HFF-Myc (cell line): ENCODE measurements around the gene APRT.

Experiments
- DNase-seq: peaks from one replicate; pipeline ENCODE4 v3.0.0-alpha.2; 2011; ENCODE audit warnings: low read depth; ENCODE audit errors: extremely low read depth
- H3K4me3 ChIP-seq: replicated peaks from 2 replicates; pipeline ENCODE4 v1.5.1; 2011; ENCODE audit warnings: low read depth, mild to moderate bottlenecking, control low read depth, low read length
- TF ChIP-seq, protein P1 (sequence below): IDR thresholded peaks from 2 replicates; pipeline ENCODE4 v1.5.1; 2012; ENCODE audit warnings: mild to moderate bottlenecking, low read depth, low read length, control low read depth; ENCODE audit errors: missing control alignments

Gene APRT

DNA sequence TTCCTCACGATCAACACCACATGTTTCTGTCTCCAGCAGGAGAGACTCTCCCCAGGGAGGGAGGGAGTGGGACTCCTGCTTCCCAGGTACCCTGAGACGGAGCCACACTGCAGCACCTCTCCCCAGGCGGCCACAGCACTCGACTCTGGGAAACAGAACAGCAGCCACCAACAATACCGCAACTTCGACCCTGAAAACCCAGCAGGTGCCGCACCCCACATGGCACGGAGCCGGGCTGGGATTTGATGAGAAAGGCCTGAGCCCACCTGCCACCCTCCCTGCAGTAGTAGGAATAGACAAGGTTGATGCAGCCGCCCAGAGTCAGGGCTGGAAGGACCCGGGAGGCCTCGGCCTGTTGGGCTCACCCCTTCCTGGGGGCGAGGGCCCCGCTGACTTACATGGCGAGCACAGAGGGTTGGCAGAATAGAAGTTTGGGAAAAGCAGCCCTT is 30.6 kb upstream of the APRT start:
- TF ChIP-seq, protein P1, sequence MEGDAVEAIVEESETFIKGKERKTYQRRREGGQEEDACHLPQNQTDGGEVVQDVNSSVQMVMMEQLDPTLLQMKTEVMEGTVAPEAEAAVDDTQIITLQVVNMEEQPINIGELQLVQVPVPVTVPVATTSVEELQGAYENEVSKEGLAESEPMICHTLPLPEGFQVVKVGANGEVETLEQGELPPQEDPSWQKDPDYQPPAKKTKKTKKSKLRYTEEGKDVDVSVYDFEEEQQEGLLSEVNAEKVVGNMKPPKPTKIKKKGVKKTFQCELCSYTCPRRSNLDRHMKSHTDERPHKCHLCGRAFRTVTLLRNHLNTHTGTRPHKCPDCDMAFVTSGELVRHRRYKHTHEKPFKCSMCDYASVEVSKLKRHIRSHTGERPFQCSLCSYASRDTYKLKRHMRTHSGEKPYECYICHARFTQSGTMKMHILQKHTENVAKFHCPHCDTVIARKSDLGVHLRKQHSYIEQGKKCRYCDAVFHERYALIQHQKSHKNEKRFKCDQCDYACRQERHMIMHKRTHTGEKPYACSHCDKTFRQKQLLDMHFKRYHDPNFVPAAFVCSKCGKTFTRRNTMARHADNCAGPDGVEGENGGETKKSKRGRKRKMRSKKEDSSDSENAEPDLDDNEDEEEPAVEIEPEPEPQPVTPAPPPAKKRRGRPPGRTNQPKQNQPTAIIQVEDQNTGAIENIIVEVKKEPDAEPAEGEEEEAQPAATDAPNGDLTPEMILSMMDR: no peak
- no peak overlapping the region for H3K4me3 ChIP-seq
- DNase-seq: no peak

DNA sequence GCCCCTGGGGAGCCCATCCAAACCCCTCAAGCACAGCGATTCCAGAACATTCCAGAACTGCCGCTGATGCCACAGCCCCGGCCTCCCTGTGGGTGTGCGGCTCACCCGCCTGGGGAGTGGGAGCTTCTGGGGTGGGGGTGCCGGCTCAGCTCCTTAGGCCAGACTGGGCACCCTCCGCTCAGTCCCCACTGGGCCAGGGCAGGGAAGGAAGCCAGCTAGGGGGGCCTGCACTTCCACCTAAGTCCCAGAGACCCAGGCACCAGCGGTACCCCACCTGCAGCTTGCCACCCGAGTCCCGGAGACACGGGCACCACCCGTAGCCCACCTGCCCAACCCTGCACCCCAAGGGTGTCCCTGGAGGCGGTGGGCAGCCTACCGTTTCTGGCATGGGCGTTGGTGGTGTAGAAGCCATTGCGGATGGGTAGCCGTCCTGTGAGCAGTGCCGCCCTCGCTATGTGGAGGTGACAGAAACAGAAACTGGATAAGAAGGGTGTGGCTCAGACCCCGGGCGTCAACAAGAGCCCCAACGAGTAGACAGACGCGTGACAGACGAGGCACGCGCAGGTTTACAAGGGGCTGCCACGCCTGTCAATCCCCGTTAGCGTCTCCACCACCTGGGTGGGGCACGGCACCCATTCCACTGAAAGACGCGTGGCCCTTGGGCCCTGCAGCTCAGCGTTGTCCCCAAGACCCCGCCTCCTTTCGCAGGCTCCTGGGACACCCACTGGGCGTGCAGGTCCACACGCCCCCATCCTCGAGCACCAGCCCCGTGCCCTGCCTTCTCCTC is 30.0 kb upstream of the APRT start:
- TF ChIP-seq, protein P1: no peak
- H3K4me3 ChIP-seq: no peak overlapping the region
- no peak for DNase-seq

DNA sequence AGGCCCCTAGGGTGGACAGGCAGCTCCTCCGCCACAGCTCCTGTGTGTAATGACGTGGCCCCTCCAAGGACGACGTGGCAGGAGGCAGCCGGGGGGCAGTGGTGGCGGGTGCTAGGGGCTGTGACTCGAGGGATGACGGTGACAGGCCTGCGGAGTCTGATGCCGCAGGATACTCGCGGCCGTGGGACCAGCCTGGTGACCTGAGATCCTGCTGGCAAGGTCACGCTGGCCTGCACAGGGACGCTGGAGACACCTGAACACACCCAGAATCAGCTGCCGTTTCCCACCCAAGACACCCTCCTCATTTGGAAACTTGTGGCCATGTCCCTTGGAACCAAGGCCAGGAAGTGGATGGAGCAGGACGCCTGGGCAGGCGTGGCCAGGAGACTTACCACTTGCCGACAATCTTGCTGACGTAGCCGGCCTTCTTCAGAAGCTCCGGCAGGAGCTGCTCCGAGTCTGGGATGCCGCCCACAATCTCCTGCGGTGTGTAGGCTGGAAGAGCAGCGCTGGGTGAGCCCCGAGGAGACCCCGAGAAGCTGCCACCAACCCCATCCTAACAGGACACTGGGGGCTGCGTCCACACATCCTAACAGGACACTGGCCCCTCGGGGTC is 29.0 kb upstream of the APRT start:
- TF ChIP-seq, protein P1: no peak
- H3K4me3 ChIP-seq: no peak overlapping the region
- DNase-seq: no peak

DNA sequence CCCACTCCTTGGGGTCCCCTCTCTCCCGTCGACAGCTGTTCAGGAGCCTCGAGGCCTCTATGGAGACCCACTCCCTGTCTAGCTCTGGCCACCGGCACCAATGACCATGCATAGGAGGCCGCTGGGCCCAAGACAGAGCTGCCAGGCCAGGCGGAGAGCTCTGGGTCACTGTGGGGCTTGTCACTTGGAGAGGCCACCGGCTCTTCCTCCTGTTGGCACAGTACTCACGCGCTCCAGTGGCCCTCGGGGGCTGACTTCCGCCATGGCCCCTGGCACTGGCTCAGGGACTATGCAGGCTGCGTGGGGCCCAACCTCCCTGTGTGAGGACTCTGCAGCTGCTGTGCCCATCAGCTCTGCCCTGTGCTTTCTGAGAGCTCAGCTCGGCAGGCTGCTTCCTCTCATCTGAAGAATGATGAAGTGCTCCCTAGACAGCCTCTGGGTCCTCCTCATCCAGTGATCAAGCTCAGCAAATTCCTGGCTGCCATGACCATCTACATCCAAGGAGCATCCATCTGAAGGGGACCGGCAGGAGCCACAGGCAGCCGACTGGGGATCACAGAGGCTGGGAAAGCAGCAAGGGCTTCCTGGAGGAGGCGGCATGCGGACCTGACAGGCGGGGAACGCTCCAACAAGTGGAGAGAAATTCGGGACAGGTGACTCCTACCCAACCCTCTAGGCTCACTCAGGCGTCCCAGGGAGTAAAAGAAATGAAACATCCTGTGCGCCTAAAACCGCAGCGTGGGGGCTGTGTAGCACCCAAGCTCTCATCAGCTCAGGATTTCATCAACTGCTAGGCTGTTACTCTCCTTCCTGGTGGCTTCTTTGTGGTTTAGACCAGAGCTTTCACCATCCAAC is 28.2 kb upstream of the APRT start:
- no peak for DNase-seq
- H3K4me3 ChIP-seq: no peak overlapping the region
- TF ChIP-seq, protein P1: no peak

DNA sequence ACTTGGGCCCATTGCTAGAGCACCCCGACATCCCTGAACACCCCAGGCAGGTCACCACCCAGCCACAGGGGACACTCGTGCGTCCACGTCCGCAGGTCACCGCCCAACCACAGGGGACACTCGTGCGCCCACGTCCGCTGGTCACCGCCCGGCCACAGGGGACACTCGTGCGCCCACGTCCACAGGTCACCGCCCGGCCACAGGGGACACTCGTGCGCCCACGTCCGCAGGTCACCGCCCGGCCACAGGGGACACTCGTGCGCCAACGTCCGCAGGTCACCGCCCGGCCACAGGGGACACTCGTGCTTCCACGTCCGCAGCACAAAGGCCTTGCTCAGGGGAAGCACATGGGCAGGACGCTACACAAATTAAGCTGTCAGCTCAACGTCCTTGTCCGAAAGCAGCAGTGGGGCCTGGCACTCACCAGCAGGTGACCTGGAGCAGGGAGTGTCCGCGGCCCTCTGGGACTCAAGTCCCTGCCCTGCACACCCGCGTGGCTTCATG is 27.4 kb upstream of the APRT start:
- no peak overlapping the region for H3K4me3 ChIP-seq
- no peak for DNase-seq
- TF ChIP-seq, protein P1: no peak

DNA sequence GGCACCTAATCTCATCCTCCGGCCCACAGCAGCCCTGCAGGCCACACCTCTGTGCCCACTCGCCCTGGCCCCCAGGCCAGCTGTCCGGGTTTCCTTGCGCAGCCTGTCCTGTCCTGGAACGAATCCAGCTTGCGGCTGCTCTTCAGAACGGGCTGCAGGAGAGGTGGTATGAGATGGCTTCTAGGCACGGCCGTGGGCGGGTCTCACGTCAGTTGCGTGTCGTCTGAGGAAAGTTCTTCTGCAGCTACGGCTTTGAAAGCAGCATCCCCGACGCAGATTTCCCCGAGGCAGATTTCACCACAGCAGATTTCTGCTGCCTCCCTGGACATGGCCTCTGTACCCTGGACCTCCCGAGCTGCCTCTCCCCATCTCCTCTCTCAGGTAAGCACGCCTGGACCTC is 26.8 kb upstream of the APRT start:
- H3K4me3 ChIP-seq: no peak overlapping the region
- no peak for DNase-seq
- TF ChIP-seq, protein P1: no peak
